K562 (cell line): ENCODE results near the gene OR8D2. TPM values are rescaled to one million over a fixed set of nuclear protein-coding genes. Genes with fewer than 3 reads are reported as not detected.

Experiments
- ARNT ChIP-seq, 2 experiments: fragments of 450-650 bp; IDR thresholded peaks; 2 replicates each; pipeline ENCODE4 v1.6.1; 2016; ENCODE audit warnings: mild to moderate bottlenecking in 1 of 2
- ATF7 ChIP-seq: fragments of 450-650 bp; IDR thresholded peaks from 2 replicates; pipeline ENCODE4 v1.7.1; 2014; ENCODE audit warnings: mild to moderate bottlenecking, moderate library complexity
- CBFA2T2 ChIP-seq: fragments of 450-650 bp; conservative IDR thresholded peaks from 2 replicates; pipeline ENCODE4 v1.6.1; 2017; ENCODE audit warnings: mild to moderate bottlenecking
- CBFA2T3 ChIP-seq: fragments of 450-650 bp; IDR thresholded peaks from 2 replicates; pipeline ENCODE4 v1.6.1; 2017
- CGGBP1 ChIP-seq: fragments of 250-450 bp; sonication (Bioruptor Pico); IDR thresholded peaks from 2 replicates; pipeline ENCODE4 v1.9.0; 2021; ENCODE audit warnings: mild to moderate bottlenecking
- HDAC2 ChIP-seq: fragments of 450-650 bp; IDR thresholded peaks from 2 replicates; pipeline ENCODE4 v1.6.1; 2016; ENCODE audit warnings: mild to moderate bottlenecking
- HMGN3 ChIP-seq: IDR thresholded peaks from 2 replicates; pipeline ENCODE4 v1.6.1; 2011; ENCODE audit warnings: borderline replicate concordance, low read depth, mild to moderate bottlenecking, mixed read lengths, low read length; ENCODE audit not compliant: insufficient read length; ENCODE audit errors: extremely low read depth
- JUN ChIP-seq, 2 experiments: sonication (generic) in 1 of 2; formaldehyde crosslinking in 1 of 2; IDR thresholded peaks; 2 replicates each; pipeline versions ENCODE4 v1.6.1 to v1.8.0; 2012 to 2022; ENCODE audit warnings: borderline replicate concordance in 2 of 2, mild to moderate bottlenecking in 2 of 2, improper control_type of control experiment in 1 of 2, low read depth in 1 of 2, low read length in 1 of 2, missing genetic modification reagents in 1 of 2
- JUND ChIP-seq, 2 experiments: IDR thresholded peaks; 2 replicates in 1 of 2; 3 replicates in 1 of 2; pipeline ENCODE4 v1.6.1; 2011; ENCODE audit warnings: borderline replicate concordance in 2 of 2, low read depth in 2 of 2, low read length in 2 of 2, improper control_type of control experiment in 1 of 2, missing biosample characterization in 1 of 2, missing genetic modification characterization in 1 of 2, missing genetic modification reagents in 1 of 2
- KLF16 ChIP-seq: IDR thresholded peaks from 2 replicates; pipeline ENCODE4 v1.6.1; 2016; ENCODE audit warnings: antibody characterized with exemption
- MLLT1 ChIP-seq, 2 experiments: fragments of 450-650 bp; IDR thresholded peaks; 2 replicates each; pipeline ENCODE4 v1.6.1; 2016
- MTA1 ChIP-seq: fragments of 450-650 bp; IDR thresholded peaks from 2 replicates; pipeline ENCODE4 v1.6.1; 2017; ENCODE audit warnings: borderline replicate concordance
- MXI1 ChIP-seq: IDR thresholded peaks from 2 replicates; pipeline ENCODE4 v1.6.1; 2011; ENCODE audit warnings: low read depth, mild to moderate bottlenecking, improper control_type of control experiment, low read length
- NR2C2 ChIP-seq, 2 experiments: fragments of 200-800 bp in 1 of 2; sonication (Bioruptor generic) in 1 of 2; sonication (generic) in 1 of 2; formaldehyde crosslinking in 1 of 2; IDR thresholded peaks; 2 replicates each; pipeline versions ENCODE4 v1.6.1 to v1.8.0; 2016 to 2022; ENCODE audit warnings: mild to moderate bottlenecking in 1 of 2, missing compliant biosample characterization in 1 of 2, missing genetic modification characterization in 1 of 2, missing genetic modification reagents in 1 of 2
- PCBP1 ChIP-seq: fragments of 200-400 bp; formaldehyde crosslinking; IDR thresholded peaks from 2 replicates; pipeline ENCODE4 v1.6.1; 2018; ENCODE audit warnings: mild to moderate bottlenecking, low read depth, low read length; ENCODE audit not compliant: poor library complexity, severe bottlenecking
- PML ChIP-seq: IDR thresholded peaks from 2 replicates; pipeline ENCODE4 v1.6.1; 2012; ENCODE audit warnings: low read length, inconsistent platforms
- POLR2A ChIP-seq: fragments of 450-650 bp; conservative IDR thresholded peaks from 2 replicates; pipeline ENCODE4 v1.6.1; 2016
- PRDM10 ChIP-seq: fragments of 450-650 bp; IDR thresholded peaks from 2 replicates; pipeline ENCODE4 v1.6.1; 2018; ENCODE audit not compliant: partially characterized antibody
- RBBP5 ChIP-seq: fragments of 200-600 bp; sonication (generic); IDR thresholded peaks from 2 replicates; pipeline ENCODE4 v1.6.1; 2012; ENCODE audit warnings: borderline replicate concordance, mild to moderate bottlenecking, low read length, control low read depth, inconsistent platforms; ENCODE audit not compliant: insufficient read depth, poor library complexity, severe bottlenecking
- TRIM24 ChIP-seq, 2 experiments: fragments of 450-650 bp; IDR thresholded peaks; 2 replicates each; pipeline ENCODE4 v1.6.1; 2016
- U2AF2 ChIP-seq: fragments of 200-400 bp; formaldehyde crosslinking; optimal IDR thresholded peaks from 2 replicates; pipeline ENCODE3; 2017; ENCODE audit warnings: low read depth, mild to moderate bottlenecking, low read length
- ZNF253 ChIP-seq: fragments of 250-450 bp; sonication (Bioruptor Pico); conservative IDR thresholded peaks from 2 replicates; pipeline ENCODE4 v1.6.1; 2021; ENCODE audit warnings: mild to moderate bottlenecking
- ZNF354B ChIP-seq: fragments of 250-450 bp; sonication (Bioruptor Pico); IDR thresholded peaks from 2 replicates; pipeline ENCODE4 v1.4.0; 2020
- polyA plus RNA-seq, 8 experiments: library from polyadenylated mRNA; depleted of rRNA in 4 of 8; stranded (reverse) in 5 of 8; unstranded in 3 of 8; fragments of >200 nt; fragmentation: Nextera tagmentation in 2 of 8; fragmentation: Illumina TruSeq in 1 of 8; extraction: Ambion mirVana in 2 of 8; extraction: Trizol in 1 of 8; gene quantifications; 2 replicates each; pipeline versions ENCODE4 v1.2.1 to v1.2.3, GENCODE V29; 2011 to 2014; ENCODE audit warnings: inconsistent platforms in 1 of 8, missing spikeins in 1 of 8
- total RNA-seq, 7 experiments: library from RNA; depleted of rRNA in 6 of 7; stranded (reverse); fragments of >200 nt in 6 of 7; fragmentation: Illumina TruSeq in 2 of 7; extraction: Trizol in 2 of 7; gene quantifications; 2 replicates each; pipeline versions ENCODE4 v1.2.1 to v1.2.3, GENCODE V29; 2011 to 2021; ENCODE audit warnings: low replicate concordance in 1 of 7

The OR8D2 gene
- total and polyA plus RNA-seq, 9 of the 15 experiments (the other 6 are each of a cell fraction or from before 2014, with no cell fraction given): 0.06 to 0.21 TPM; not detected in 7

GRCh38 chr11:124276081-124276480 is 43.9 kb downstream of the OR8D2 start (continued):
- TF ChIP-seq PML: peak; percentile 86
- peak in 1 of 2 experiments; percentile 91; a peak in 2 of 4 replicates for TF ChIP-seq MLLT1 (IDR thresholded peaks at IDR 0.05)
- TF ChIP-seq NR2C2 (CRISPR knock-in tag; IDR thresholded peaks at IDR 0.05): no peak
- TF ChIP-seq NR2C2 (tag; IDR thresholded peaks at IDR 0.05): peak; percentile 63; the same call in 1 of the 2 replicates
- TF ChIP-seq PCBP1: no peak
- TF ChIP-seq U2AF2: no peak
- TF ChIP-seq JUND (IDR thresholded peaks at IDR 0.05; ENCODE audit: borderline replicate concordance, low read depth, low read length): peak; percentile 91
- peak; percentile 71; the same call in 1 of the 3 replicates for TF ChIP-seq JUND (tag; IDR thresholded peaks at IDR 0.05; ENCODE audit: borderline replicate concordance, low read depth, low read length)
- peak; percentile 88 for TF ChIP-seq CBFA2T2
- no peak for TF ChIP-seq POLR2A
- TF ChIP-seq HMGN3: peak; percentile 81
- peak; percentile 92 for TF ChIP-seq CBFA2T3
- no peak for TF ChIP-seq CGGBP1 (CRISPR knock-in tag)
- peak; percentile 84 to 90 for TF ChIP-seq TRIM24 (IDR thresholded peaks at IDR 0.05)
- TF ChIP-seq JUN (IDR thresholded peaks at IDR 0.05; ENCODE audit: borderline replicate concordance, low read depth, low read length): peak; percentile 77
- TF ChIP-seq JUN (CRISPR knock-in tag; IDR thresholded peaks at IDR 0.05; ENCODE audit: borderline replicate concordance): no peak
- no peak for TF ChIP-seq MXI1
- no peak for TF ChIP-seq ZNF354B (CRISPR knock-in tag)
- peak; percentile 49; the same call in 1 of the 2 replicates for TF ChIP-seq MTA1
- no peak for TF ChIP-seq RBBP5
- peak; percentile 78; the same call in 1 of the 2 replicates for TF ChIP-seq ATF7
- TF ChIP-seq HDAC2: peak; percentile 47; the same call in 1 of the 2 replicates
- TF ChIP-seq ZNF253 (CRISPR knock-in tag): no peak
- peak; percentile 86 for TF ChIP-seq KLF16
- TF ChIP-seq ARNT (IDR thresholded peaks at IDR 0.05): 0 out of 4 replicates have a peak, but pooled peaks of 1 of the 2 experiments have one; percentile 33
- TF ChIP-seq PRDM10: peak; percentile 63
